Measurements from ENCODE around the gene SNTG2.

SNTG2 gene

GRCh38 chr2:1237783-1238182 is 287.1 kb downstream of the SNTG2 start:
- no peak for DNase-seq (ENCODE audit: low read depth in 3 of 3)

- no peak for DNase-seq (ENCODE audit: low read depth in 3 of 3)
Measured at GRCh38 chr2:1238598-1239138, 288.0 kb downstream of the SNTG2 start.

- DNase-seq (ENCODE audit: low read depth in 3 of 3): no peak
Measured at GRCh38 chr2:1245193-1245592, 294.5 kb downstream of the SNTG2 start.

GRCh38 chr2:1246239-1246638 is 295.6 kb downstream of the SNTG2 start:
- no peak for DNase-seq (ENCODE audit: low read depth in 3 of 3)

- no peak for DNase-seq (ENCODE audit: low read depth in 3 of 3)
Measured at GRCh38 chr2:1246991-1247390, 296.3 kb downstream of the SNTG2 start.

- DNase-seq (ENCODE audit: low read depth in 3 of 3): no peak
Measured at GRCh38 chr2:1248187-1248586, 297.5 kb downstream of the SNTG2 start.

GRCh38 chr2:1249897-1250687 is 299.4 kb downstream of the SNTG2 start:
- DNase-seq (ENCODE audit: low read depth in 3 of 3): no peak

GRCh38 chr2:1251520-1251919 is 300.9 kb downstream of the SNTG2 start:
- no peak for DNase-seq (ENCODE audit: low read depth in 3 of 3)

- no peak for DNase-seq (ENCODE audit: low read depth in 3 of 3)
Measured at GRCh38 chr2:1253629-1254028, 303.0 kb downstream of the SNTG2 start.

- no peak for DNase-seq (ENCODE audit: low read depth in 3 of 3)
Measured at GRCh38 chr2:1254662-1255343, 304.2 kb downstream of the SNTG2 start.

GRCh38 chr2:1256632-1257324 is 306.1 kb downstream of the SNTG2 start:
- no peak for DNase-seq (ENCODE audit: low read depth in 3 of 3)

- no peak for DNase-seq (ENCODE audit: low read depth in 3 of 3)
Measured at GRCh38 chr2:1257334-1257733, 306.7 kb downstream of the SNTG2 start.

GRCh38 chr2:1259746-1260145 is 309.1 kb downstream of the SNTG2 start:
- no peak for DNase-seq (ENCODE audit: low read depth in 3 of 3)

GRCh38 chr2:1262609-1263008 is 312.0 kb downstream of the SNTG2 start:
- DNase-seq (ENCODE audit: low read depth in 3 of 3): no peak

GRCh38 chr2:1265454-1265853 is 314.8 kb downstream of the SNTG2 start:
- DNase-seq (ENCODE audit: low read depth in 3 of 3): no peak

GRCh38 chr2:1266351-1266750 is 315.7 kb downstream of the SNTG2 start:
- no peak for DNase-seq (ENCODE audit: low read depth in 3 of 3)

GRCh38 chr2:1268034-1268433 is 317.4 kb downstream of the SNTG2 start:
- DNase-seq (ENCODE audit: low read depth in 3 of 3): no peak

- DNase-seq (ENCODE audit: low read depth in 3 of 3): no peak
Measured at GRCh38 chr2:1269812-1270211, 319.2 kb downstream of the SNTG2 start.

- no peak for DNase-seq (ENCODE audit: low read depth in 3 of 3)
Measured at GRCh38 chr2:1272835-1273234, 322.2 kb downstream of the SNTG2 start.

- DNase-seq (ENCODE audit: low read depth in 3 of 3): no peak
Measured at GRCh38 chr2:1277634-1278033, 327.0 kb downstream of the SNTG2 start.

GRCh38 chr2:1278125-1278524 is 327.5 kb downstream of the SNTG2 start:
- DNase-seq (ENCODE audit: low read depth in 3 of 3): no peak

GRCh38 chr2:1278861-1279260 is 328.2 kb downstream of the SNTG2 start:
- no peak for DNase-seq (ENCODE audit: low read depth in 3 of 3)

GRCh38 chr2:1282552-1282951 is 331.9 kb downstream of the SNTG2 start:
- DNase-seq (ENCODE audit: low read depth in 3 of 3): no peak
